Measurements from ENCODE around the gene IL18. TPM values are rescaled to one million over a fixed set of nuclear protein-coding genes. Genes with fewer than 3 reads are reported as not detected.
A peak's percentile ranks its signal among the peaks of the same experiment; 100 is the strongest.

IL18 gene
- total RNA-seq, 4 donors from 2014 or later = 19.0 to 57.4 (median 42.5) TPM

GRCh38 chr11:112150517-112150916 lies 13.4 kb downstream of the IL18 start:
- Histone ChIP-seq H3K4me3 (no peak overlapping the region), H3K27me3 (no peaks in the 10 kb centered on the region), H3K9me3 (no peaks in the 10 kb centered on the region), H3K4me1 (no peaks in the 10 kb centered on the region), H3K27ac (no peak overlapping the region), H3K36me3 (peaks cover 0 to 3% (median 0%) of the 10 kb centered on the region in 3 donors)
- DNase-seq = no peak
- TF ChIP-seq POLR2A (IDR thresholded peaks at IDR 0.05) = no peak
- TF ChIP-seq CTCF (IDR thresholded peaks at IDR 0.05) = no peak

- H3K4me1 ChIP-seq = no peaks in the 10 kb centered on the region
- H3K27me3 ChIP-seq = no peaks in the 10 kb centered on the region
- H3K27ac ChIP-seq = no peak overlapping the region
- no peak for DNase-seq
- H3K4me3 ChIP-seq = no peak overlapping the region
- H3K9me3 ChIP-seq = no peaks in the 10 kb centered on the region
- H3K36me3 ChIP-seq = peaks cover 0 to 13% (median 0%) of the 10 kb centered on the region in 3 donors
- TF ChIP-seq CTCF (IDR thresholded peaks at IDR 0.05) (no peak), POLR2A (IDR thresholded peaks at IDR 0.05) (no peak)
Measured at GRCh38 chr11:112143597-112143996, 20.3 kb downstream of the IL18 start.

GRCh38 chr11:112134473-112134872 lies 29.4 kb downstream of the IL18 start:
- no peak for DNase-seq
- no peaks in the 10 kb centered on the region for H3K27me3 ChIP-seq
- peaks cover 0 to 28% (median 1%) of the 10 kb centered on the region in 4 donors for H3K4me1 ChIP-seq
- H3K4me3 ChIP-seq = no peak overlapping the region
- no peaks in the 10 kb centered on the region for H3K9me3 ChIP-seq
- H3K36me3 ChIP-seq = no peaks in the 10 kb centered on the region
- TF ChIP-seq CTCF (IDR thresholded peaks at IDR 0.05) = no peak
- no peak for TF ChIP-seq POLR2A (IDR thresholded peaks at IDR 0.05)
- no peak overlapping the region for H3K27ac ChIP-seq

- Histone ChIP-seq H3K4me1 (peaks cover 0 to 38% (median 1%) of the 10 kb centered on the region in 4 donors), H3K4me3 (no peak overlapping the region), H3K27ac (peak overlapping the region in 2 of 4 donors; percentile 77 to 90), H3K27me3 (no peaks in the 10 kb centered on the region), H3K9me3 (no peaks in the 10 kb centered on the region), H3K36me3 (no peaks in the 10 kb centered on the region)
- TF ChIP-seq CTCF (IDR thresholded peaks at IDR 0.05) (no peak), POLR2A (IDR thresholded peaks at IDR 0.05) (no peak)
- DNase-seq = no peak
Measured at GRCh38 chr11:112132737-112133136, 31.2 kb downstream of the IL18 start.

GRCh38 chr11:112129656-112130055 lies 34.2 kb downstream of the IL18 start:
- Histone ChIP-seq H3K27me3 (no peaks in the 10 kb centered on the region), H3K9me3 (no peaks in the 10 kb centered on the region), H3K36me3 (no peaks in the 10 kb centered on the region), H3K4me1 (peaks cover 0 to 38% (median 1%) of the 10 kb centered on the region in 4 donors), H3K27ac (peak overlapping the region in 2 of 4 donors; percentile 78 to 80), H3K4me3 (no peak overlapping the region)
- DNase-seq = no peak
- TF ChIP-seq CTCF (IDR thresholded peaks at IDR 0.05) (no peak), POLR2A (IDR thresholded peaks at IDR 0.05) (no peak)

Data from Peyer's patch (tissue), 4 donors.